Astrocyte (in vitro differentiated cells and primary cell): ENCODE data around the gene GPR63.

Experiments used
- CTCF ChIP-seq: IDR thresholded peaks from 2 replicates; pipeline ENCODE4 v1.5.1; 2011; ENCODE audit warnings: low read depth, mild to moderate bottlenecking, inconsistent platforms, low read length, moderate library complexity; ENCODE audit not compliant: insufficient read depth
- EZH2 ChIP-seq: IDR thresholded peaks from 2 replicates; pipeline ENCODE4 v1.6.1; 2012; ENCODE audit warnings: mild to moderate bottlenecking, low read length, inconsistent platforms; ENCODE audit not compliant: insufficient read depth

GRCh38 chr6:96872976-96873375 lies 35.7 kb upstream of the GPR63 start:
- TF ChIP-seq CTCF (no peak), EZH2 (no peak)
